ENCODE measurements around the gene TTC39B.

The TTC39B gene

DNA sequence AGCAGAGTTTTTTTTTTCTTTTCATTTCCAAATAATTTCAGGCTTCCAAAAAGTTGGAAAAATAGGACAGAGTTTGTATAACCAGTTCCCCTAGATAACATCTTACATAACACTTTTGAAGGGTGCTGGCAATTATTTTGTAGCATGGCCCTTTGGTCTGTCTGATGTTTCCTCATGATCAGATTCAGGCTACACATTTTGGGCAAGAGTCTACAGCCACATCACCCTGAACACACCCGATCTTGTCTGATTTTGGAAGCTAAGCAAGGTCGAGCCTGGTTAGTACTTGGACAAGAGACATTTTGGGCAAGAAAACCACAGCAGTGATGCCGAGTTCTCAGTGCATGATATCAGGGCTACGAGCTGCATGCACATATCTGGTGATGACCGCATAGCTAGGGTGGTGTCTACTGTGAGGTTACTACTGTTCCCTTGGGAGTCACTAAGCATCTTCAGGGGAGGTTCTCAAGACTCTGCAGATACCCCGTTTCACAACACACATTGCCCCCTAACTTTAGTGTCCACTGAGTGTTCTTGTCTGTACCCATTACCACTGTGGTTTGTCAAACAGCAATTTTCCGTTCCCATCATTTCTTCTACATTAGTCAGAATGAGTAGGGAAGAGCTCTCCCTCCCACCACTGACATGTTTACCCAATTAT is 86.2 kb downstream of the TTC39B start:
- no peak for DNase-seq

DNA sequence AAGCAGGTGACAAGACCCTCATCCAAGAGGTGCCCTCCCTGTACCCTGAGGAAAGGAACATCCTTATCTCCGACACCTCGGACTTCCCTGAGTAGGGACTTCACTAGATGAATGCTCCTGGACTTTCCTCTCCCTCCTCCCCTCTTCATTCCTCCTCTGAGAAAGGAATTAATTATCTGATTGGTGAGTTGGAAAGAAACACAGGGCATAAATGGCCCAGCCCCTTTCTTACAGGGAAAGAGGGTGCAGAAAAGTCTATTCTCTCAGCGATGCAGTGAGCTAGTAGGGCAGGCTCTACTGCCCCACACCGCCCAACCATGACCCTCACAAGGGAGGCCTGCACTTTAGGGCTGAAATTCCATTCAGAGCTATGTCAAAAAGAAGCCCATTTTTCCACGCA is 87.5 kb downstream of the TTC39B start:
- DNase-seq, result no peak

DNA sequence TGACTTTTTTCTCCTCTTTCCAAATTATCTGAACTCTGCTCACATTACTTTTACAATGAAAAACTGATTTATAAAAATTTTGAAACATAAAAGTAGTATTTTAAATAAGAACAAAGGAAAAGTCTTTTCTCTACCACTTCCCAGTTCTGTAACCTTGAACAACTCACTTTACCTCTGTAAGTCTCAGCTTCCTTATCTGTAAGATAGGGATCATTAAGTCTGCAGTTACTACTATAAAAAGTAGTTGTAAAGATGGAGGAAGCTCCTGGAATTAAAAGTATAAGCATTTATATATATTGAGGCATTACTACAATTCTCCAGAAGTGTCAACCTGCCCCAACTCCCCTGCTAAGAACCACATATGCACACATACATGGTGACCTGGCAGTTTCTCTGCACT is 88.0 kb downstream of the TTC39B start:
- no peak for DNase-seq

DNA sequence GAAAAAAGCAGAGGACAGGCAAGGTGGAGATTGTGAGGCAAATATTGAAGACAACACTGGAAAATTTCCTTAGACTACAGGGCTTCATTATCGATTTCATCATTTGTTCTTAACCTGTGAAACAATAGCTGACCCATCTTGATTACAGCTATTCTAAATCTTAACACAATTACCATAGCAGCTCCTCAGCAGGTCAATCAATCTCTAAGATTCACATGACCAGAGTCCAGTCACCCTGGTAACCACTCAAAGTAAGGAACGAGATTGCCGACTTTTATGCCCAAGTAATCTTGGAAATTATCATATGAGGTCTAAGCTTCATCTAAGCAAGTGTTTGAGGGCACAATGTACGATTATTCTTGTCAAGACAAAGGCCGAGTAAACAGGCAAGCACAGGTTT is 93.8 kb downstream of the TTC39B start:
- no peak for DNase-seq

DNA sequence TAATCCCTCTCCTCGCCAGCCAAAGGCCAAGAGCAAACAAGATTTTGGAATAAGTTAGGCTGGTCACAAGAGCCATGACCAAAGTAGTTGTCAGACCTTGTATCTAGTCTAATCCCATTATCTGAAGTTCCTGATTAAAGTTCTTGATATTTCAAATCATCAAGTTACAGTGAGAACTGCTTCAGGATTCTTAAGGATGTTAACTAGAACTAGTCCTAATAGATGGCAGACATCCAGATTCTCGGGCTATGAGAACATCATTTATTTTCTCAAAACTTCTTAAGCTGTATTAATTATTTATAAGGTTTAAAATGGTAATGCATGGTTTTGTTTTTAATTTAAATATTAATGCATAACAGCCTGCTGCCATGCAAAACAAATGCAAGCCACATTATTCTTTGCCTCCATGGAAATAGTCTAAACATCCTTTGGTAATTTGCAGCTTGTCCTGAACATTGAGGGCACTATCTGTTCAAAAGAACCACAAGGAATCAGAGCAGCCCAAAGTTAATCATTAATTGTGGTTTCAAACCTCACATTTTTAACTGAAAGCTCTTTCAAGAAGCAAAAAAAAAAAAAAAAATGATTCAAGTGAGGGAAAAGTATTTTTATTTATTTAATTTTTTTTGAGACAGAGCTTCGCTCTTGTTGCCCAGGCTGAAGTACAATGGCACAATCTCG is 95.1 kb downstream of the TTC39B start:
- no peak for DNase-seq

DNA sequence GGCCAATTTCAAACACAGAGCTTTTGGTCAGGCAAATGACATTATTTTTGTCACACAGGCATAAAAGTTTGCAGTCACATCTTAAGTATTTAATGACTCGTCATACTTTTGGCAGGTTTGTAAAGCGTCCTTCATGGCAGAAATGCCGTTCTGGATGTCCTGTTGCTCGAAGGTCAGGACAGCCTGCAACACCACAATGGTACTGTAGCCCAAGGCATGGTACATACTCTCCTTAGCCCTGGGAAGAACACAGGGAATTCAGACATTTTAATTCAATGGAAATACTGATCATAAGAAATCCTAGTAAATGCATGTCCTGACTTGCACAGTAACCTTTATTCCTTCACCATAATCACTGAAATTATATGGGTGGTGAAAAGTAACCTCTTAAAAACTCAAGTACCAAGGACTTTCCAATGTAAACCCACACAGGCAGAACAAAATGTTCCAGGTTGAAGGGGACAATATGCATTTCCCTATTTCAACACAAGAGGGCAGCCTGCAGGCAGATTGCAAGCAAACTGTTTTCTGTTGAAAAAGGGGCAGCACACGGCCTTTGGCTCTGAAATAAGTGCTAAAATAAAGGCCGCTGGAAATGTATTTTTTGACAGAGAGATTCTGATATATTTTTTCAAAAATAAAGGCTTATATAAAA is 95.7 kb downstream of the TTC39B start:
- DNase-seq, result peak; percentile 65

DNA sequence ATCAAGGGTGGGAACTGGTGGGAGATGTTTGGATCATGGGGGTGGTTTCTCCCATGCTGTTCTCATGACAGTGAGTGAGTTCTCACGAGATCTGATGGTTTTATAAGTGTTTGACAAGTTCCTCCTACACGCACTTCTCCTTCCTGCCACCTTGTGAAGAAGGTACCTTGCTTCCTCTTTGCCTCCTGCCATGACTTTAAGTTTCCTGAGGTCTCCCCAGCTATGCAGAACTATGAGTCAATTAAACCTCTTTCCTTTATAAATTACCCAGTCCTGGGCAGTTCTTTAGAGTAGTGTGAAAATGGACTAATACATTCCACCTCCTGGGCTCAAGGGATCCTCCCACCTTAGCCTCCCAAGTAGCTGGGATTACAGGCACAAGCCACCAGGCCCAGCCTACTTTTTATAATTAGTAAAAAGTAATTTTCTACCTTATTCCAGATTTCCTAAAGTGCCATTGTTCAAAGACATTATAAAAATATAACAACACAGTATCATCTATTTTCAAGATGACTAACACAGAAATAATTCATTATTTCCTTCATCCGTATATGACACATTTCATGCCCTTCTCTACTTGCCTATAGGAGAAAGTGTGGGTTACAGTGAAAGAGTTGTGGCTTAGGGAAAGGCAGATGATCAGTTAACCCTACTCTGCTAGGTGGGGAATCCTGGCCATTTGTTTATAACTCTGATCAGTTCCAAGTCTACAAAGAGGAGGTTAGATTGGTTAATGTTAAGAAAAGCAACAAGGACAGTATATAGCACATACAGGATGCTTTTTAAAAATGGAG is 99.9 kb downstream of the TTC39B start:
- peak; percentile 8 for DNase-seq

DNA sequence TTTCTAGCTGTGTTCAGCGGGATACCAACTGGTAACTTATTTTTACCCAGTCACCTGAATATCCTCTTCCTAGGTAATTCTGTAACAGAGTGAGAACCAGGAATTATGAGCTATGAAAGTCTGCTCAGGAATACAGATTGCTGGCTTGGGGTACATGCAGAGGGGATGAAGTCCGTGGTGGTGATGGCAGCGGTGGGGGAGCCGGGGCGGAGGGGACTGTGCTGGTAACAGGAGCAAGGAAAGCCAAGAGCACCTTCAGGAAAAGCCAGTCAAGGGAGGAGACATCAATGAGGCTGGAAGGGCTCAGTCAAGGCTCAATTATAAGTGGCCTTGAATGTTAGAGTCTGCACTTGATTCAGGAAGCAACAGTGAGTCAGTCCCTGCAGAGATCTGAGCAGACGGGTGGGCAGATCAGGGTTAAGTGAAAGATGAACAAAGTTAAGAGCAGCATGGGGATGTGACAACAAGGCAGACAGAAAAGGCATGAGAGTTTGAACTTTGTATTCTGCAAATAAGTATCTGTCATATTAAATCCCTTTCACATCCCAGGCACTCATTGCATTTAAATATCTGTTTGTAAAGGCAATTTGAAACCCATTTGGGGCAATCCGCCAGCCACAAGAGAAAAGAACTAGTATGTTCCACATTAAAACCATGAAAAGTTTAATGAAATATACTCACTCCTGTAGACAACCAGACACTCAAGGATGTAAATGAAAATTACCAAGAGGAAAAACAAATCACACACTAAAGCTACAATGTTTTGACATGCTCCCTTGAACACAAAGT is 101.2 kb downstream of the TTC39B start:
- no peak for DNase-seq

DNA sequence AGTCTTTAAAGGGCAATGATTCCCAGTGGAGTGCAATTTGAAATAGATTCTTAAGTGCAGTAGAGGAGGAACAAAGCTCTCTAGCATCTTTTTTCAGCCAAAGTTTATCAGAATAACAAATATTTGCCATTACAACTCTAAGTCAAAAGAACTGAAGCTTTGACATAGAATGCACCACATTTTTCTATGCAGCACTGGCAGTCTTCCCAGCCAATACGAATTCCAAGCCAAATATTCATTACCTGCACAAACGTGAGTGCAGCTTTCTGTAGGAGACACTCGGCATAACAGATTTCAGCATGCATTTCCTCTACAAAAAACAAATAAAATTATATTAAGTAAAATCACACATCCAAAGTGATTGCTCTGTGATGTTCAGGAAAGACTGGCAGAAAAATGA is 103.4 kb downstream of the TTC39B start:
- no peak for DNase-seq

DNA sequence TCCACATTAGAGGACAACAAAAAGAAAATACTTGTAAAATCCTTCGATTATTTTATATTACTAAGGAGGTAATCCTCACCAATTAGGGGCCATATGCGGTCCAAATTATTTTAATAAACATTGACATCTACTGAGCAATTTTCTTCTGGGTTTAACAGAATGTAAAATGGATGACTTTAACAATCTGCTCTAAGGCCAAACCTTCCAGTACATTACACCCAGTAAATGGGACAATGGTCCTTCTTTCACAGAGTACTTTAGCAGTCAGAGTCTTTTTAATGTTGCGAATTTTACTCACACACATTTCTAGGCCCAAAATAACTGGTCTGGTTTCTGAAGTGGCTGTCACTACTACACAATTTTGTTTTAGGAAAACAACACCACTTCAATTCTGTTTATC is 106.9 kb downstream of the TTC39B start:
- no peak for DNase-seq

DNA sequence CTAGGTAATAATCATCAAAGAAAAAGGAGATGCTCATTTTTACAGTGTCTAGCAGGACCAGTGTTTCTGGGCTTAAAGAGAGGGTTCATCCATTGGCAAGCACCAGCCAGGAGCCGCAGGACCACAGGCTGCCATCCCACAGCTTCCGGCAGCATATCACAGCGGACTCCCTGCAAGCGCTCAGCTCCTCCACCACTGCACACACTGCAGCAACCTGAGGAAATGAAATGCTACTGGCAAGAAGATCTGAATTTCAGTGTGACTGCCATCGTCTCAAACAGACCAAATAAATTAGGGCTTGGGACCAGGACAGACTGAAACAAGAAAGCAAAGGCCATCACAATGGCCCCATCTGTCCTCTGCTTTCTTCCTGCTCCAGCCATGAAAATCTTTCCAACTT is 114.2 kb downstream of the TTC39B start:
- no peak for DNase-seq

DNA sequence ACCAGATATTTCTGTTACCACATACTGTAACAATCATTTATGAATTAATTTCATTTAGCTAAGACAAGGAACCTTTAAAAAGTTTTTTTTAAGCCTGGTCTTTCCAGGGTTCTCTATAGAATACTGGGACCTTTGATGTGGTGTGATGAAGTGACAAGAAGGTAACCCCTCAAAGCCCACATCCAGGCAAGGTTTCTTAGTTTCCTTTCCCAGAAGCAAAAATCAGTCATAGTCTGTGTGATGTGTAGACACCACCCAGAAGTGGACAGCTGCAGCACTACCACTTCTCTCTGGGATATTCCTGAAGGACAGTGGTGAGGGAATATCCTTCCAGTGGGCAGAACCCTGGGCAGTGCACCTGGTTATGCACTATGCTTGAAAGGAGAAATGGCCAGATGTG is 115.6 kb downstream of the TTC39B start:
- DNase-seq, result peak; percentile 14

DNA sequence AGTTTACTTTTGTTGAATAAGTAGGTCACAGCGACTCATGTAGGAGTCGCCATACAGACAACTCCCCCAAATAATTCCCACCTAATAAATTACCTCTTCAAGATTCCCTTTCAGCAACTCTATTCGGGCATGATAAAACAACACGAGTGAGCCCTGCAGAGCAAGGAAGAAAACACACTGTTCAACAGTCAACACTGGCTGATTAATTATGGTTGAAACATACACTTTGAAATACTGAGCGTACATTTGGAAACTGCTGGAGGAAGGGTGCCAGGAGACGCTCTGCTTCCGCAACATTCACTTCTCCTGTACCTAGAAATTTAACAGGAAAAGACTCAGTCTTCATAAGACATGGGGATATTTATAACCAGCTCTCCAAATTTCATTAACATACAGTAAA is 117.5 kb downstream of the TTC39B start:
- DNase-seq, result no peak

DNA sequence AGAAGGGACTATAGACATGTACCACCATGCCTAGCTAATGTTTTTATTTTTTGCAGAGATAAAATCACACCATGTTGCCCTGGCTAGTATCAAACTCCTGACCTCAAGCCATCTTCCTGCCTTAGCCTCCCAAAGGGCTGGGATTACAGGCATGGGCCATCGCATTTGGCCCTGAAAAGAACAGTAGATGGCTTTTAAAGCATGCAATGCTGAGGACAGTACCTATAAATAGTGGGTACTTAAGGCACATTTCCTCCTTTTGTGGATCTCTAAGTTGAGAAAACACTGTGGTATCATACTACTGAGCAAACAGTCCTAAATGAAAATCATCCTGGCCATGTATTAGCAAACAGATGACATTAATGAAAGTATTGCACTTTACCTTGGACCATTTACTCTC is 119.4 kb downstream of the TTC39B start:
- no peak for DNase-seq

DNA sequence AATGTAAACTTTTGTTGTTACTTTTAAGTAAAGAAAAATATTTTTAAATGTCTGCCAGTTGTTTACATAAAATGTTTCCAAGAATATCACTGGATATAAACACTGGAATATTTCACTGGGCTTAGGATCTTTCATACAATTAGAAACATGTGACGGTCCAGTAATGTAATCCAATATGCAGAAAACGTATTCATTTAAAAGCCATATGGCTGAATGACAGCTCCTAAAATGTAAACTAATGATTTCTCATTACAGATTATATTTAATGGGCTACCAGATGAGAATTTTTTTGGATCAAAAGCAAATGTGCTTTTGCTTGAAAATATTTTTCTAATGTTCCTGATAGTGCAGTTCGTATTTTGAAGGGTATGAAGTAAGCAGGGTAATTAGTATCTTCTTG is 124.3 kb downstream of the TTC39B start:
- no peak for DNase-seq

DNA sequence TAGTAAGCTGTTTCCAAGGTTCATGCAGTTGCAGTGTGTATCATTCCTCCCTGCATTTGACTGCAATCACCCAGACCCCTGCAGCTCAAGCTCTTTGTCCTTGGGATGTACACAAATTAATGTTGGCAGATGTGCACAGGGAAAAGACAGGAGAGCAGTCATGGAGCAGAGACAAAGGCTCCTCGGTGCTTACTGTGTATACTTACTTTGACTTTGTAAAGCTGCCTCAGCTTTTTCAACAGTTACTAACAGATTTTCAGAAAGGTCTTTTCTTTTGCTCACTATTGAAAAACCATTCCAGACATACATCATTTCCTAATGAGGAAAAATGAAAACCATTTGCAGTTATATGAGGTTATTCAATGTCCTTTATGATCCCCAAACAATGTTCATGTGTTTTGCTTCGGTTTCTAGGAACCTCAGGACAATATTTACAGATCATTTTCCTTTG is 124.9 kb downstream of the TTC39B start:
- no peak for DNase-seq

DNA sequence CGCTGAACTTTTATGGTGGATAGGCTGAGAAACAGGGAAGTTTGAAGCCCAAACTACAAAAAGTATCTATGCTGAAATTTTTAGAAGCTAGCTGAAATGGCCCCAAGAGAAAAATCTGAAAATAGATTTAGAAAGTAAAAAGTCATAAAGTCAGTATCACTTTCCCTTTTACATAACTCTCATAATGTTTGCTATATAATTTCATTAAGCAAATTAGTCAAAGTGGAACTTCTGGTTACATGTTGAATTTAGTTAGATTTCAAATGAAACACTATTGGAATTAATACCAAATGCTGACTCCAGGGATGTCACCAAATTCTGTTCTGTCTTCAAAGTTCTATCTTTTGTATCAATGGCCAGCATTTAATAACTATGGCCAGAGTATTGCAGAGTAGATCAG is 126.9 kb downstream of the TTC39B start:
- DNase-seq, result no peak

DNA sequence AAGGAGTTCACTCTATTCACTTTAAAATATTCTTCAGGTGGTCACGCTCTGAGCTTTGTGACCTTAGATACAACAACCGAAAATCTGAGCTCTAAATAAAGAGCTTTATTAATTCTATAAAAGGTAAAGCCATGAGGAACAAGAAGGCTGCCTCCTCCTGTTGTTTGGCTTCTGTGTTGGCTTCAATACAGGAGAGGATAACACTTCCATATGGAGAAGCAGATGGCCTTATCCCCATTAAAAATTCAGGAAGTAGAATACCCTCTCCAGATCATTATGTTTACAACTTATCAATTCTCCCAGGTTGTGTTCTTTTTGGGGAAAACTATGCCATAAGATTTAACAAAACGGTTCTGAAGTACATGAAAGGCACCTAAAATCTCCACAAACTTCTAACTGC is 128.4 kb downstream of the TTC39B start:
- DNase-seq, result no peak

DNA sequence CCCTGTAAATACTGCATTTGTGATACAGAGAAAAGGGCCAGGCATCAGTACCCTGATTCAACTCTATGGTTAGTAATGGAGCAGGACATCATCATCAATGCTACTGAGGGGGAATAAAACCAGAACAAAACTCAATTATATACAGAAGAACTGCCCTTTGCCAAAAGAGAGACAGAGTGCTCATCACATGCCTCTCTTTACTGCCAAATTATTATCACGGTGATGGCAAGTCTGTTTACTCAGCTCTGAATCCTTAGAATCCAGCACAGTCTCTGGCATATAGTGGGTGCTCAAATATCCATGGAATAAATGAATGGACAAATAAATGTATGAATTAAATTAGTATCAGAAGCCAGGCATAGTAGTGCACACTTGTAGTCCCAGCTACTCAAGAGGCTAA is 130.2 kb downstream of the TTC39B start:
- no peak for DNase-seq

DNA sequence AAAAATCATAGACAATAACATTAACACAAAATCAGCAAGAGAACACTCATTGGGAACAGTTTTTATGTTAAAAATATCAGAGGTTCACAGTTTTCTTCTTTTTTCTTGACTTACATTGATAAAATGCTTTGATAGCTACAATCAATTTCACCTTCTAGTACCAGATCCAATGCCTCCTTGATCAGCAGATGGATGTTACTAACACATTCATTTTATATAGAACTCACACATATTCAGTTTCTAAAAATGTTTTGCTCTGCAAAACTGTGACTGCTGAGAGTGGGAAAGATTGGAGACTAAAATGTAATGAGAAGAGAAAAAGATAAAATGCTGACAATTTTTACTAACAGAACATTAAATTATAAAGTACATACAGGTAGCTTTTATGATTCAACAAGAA is 143.1 kb downstream of the TTC39B start:
- DNase-seq, result no peak

DNA sequence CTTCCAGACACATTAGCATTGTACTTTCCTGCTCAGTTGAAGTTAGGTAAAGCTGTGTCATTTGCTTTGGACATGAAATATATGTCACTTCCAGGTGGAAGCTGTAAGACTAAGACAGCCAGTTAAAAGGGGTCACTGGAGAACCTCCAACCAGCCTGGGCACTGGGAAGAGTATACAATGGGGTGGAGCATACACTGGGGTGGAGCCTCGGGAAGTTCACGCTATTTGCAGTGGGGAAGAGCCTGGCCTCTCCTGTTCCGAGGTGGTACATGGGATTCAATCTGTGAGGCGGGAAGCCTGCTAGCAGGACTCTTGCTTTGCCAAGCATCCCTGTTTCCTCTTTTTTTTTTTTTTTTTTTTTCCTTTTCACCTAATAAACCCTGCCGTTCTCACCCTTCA is 145.3 kb downstream of the TTC39B start:
- DNase-seq, result no peak

DNA sequence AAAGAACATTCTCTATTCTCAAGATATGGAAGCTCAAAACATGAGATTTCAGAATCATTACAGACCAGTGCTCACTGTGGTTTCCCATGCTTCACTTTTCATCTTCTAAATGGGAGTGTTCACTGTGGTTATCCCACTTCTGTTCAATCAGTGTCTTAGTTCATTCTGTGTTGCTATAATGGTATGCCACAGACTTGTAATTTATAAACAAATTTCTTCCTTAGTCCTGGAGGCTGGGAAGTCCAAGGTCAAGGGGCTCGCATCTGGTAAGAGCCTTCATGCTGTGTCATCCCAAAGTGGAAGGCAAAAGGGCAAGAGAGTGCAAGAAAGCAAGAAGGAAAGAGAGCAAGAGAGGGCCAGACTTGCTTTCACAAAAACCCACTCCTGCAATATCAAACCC is 146.3 kb downstream of the TTC39B start:
- DNase-seq, result no peak

DNA sequence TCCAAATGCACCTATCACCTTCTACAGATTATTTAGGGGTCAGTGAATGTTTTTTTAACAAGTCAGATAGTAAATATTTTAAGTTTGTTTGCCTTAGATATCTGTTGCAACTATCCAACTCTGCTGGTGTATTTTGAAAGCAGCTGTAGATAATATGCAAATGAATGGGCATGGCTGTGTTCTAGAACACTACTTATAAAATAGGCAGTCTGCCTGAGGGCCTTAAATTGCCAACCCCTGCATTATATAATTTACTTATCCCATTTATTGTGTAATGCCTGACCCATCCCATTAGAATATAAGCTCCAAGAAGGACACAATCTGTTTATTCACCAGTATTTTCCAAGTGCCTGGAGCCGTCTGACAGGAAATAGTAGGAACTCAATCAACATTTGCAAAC is 149.0 kb downstream of the TTC39B start:
- DNase-seq, result no peak

Measured in stimulated activated CD4-positive, alpha-beta T cell treated with anti-CD3 and anti-CD28 coated beads, Interleukin-15, amount 100 ng/mL, for 24 hours (primary cell).